Measurements from ENCODE around the gene BUD31.
"Not testable (repeated sequence)": the region's sequence is repeated elsewhere in the genome, so short reads cannot be mapped to it uniquely, and the experiment has no call there.

Gene BUD31

GRCh38 chr7:99399597-99399996, 9.2 kb upstream of the BUD31 start:
- DNase-seq (ENCODE audit: low read depth), result no peak

- no peak for DNase-seq (ENCODE audit: low read depth)
Measured at GRCh38 chr7:99402854-99403253, 5.9 kb upstream of the BUD31 start.

- no peak for DNase-seq (ENCODE audit: low read depth)
Measured at GRCh38 chr7:99403764-99404163, 5.0 kb upstream of the BUD31 start.

- DNase-seq (ENCODE audit: low read depth), result no peak
Measured at GRCh38 chr7:99404235-99404976, 4.4 kb upstream of the BUD31 start.

GRCh38 chr7:99404977-99405320, 3.8 kb upstream of the BUD31 start:
- DNase-seq (ENCODE audit: low read depth), result no peak

GRCh38 chr7:99406557-99406956, 2.2 kb upstream of the BUD31 start:
- no peak for DNase-seq (ENCODE audit: low read depth)

- no peak for DNase-seq (ENCODE audit: low read depth)
Measured at GRCh38 chr7:99407872-99408378, 844 bp upstream of the BUD31 start.

GRCh38 chr7:99409192-99409572, 413 bp downstream of the BUD31 start:
- no peak for DNase-seq (ENCODE audit: low read depth)

GRCh38 chr7:99409806-99410205, 1.0 kb downstream of the BUD31 start:
- DNase-seq (ENCODE audit: low read depth), result no peak

- DNase-seq (ENCODE audit: low read depth), result no peak
Measured at GRCh38 chr7:99410635-99411034, 1.9 kb downstream of the BUD31 start.

GRCh38 chr7:99415513-99416127, 6.9 kb downstream of the BUD31 start:
- not testable (repeated sequence) for DNase-seq (ENCODE audit: low read depth)

- no peak for DNase-seq (ENCODE audit: low read depth)
Measured at GRCh38 chr7:99418260-99418659, 9.5 kb downstream of the BUD31 start.

GRCh38 chr7:99419323-99420021, 10.7 kb downstream of the BUD31 start:
- no peak for DNase-seq (ENCODE audit: low read depth)

GRCh38 chr7:99420213-99420612, 11.4 kb downstream of the BUD31 start:
- no peak for DNase-seq (ENCODE audit: low read depth)

- no peak for DNase-seq (ENCODE audit: low read depth)
Measured at GRCh38 chr7:99420986-99421385, 12.2 kb downstream of the BUD31 start.

GRCh38 chr7:99422186-99422585, 13.4 kb downstream of the BUD31 start:
- no peak for DNase-seq (ENCODE audit: low read depth)

GRCh38 chr7:99422625-99423024, 13.9 kb downstream of the BUD31 start:
- no peak for DNase-seq (ENCODE audit: low read depth)

GRCh38 chr7:99424932-99425730, 16.4 kb downstream of the BUD31 start:
- no peak for DNase-seq (ENCODE audit: low read depth)

- DNase-seq (ENCODE audit: low read depth), result no peak
Measured at GRCh38 chr7:99428972-99429566, 20.3 kb downstream of the BUD31 start.

- no peak for DNase-seq (ENCODE audit: low read depth)
Measured at GRCh38 chr7:99429756-99430155, 21.0 kb downstream of the BUD31 start.

GRCh38 chr7:99431756-99432540, 23.2 kb downstream of the BUD31 start:
- DNase-seq (ENCODE audit: low read depth), result not testable (repeated sequence)
